Epithelial cell of prostate (primary cell): ENCODE results near the gene CYLD.

ENCODE experiments used
- DNase-seq: peaks from one replicate; pipeline ENCODE4 v3.0.0-alpha.2; 2011; ENCODE audit warnings: low read depth, low spot score
- H3K27ac ChIP-seq: fragments of 450-650 bp; 2 replicates; pipeline ENCODE4 v1.5.1; 2017; ENCODE audit warnings: mild to moderate bottlenecking

CYLD gene

GRCh38 chr16:50774405-50774804, 32.5 kb downstream of the CYLD start:
- H3K27ac ChIP-seq = no peak overlapping the region
- no peak for DNase-seq

GRCh38 chr16:50774960-50775359, 33.1 kb downstream of the CYLD start:
- no peak for DNase-seq

GRCh38 chr16:50776037-50776436, 34.2 kb downstream of the CYLD start:
- no peak for DNase-seq
- no peak overlapping the region for H3K27ac ChIP-seq

More at GRCh38 chr16:50774960-50775359, 33.1 kb downstream of the CYLD start:
- no peak overlapping the region for H3K27ac ChIP-seq

- DNase-seq = no peak
- no peak overlapping the region for H3K27ac ChIP-seq
Measured at GRCh38 chr16:50778284-50779163, 36.6 kb downstream of the CYLD start.

- no peak for DNase-seq
- no peak overlapping the region for H3K27ac ChIP-seq
Measured at GRCh38 chr16:50781043-50781442, 39.2 kb downstream of the CYLD start.

GRCh38 chr16:50781518-50781917, 39.6 kb downstream of the CYLD start:
- DNase-seq = no peak
- no peak overlapping the region for H3K27ac ChIP-seq

GRCh38 chr16:50789757-50790156, 47.9 kb downstream of the CYLD start:
- no peak overlapping the region for H3K27ac ChIP-seq
- DNase-seq = no peak

- H3K27ac ChIP-seq = no peak overlapping the region
- DNase-seq = no peak
Measured at GRCh38 chr16:50791522-50791921, 49.6 kb downstream of the CYLD start.

- H3K27ac ChIP-seq = no peak overlapping the region
- DNase-seq = no peak
Measured at GRCh38 chr16:50796829-50797228, 54.9 kb downstream of the CYLD start.

- no peak for DNase-seq
- no peak overlapping the region for H3K27ac ChIP-seq
Measured at GRCh38 chr16:50797456-50797855, 55.6 kb downstream of the CYLD start.

GRCh38 chr16:50800074-50800473, 58.2 kb downstream of the CYLD start:
- no peak for DNase-seq
- H3K27ac ChIP-seq = no peak overlapping the region

- H3K27ac ChIP-seq = no peak overlapping the region
- no peak for DNase-seq
Measured at GRCh38 chr16:50801036-50801435, 59.1 kb downstream of the CYLD start.

GRCh38 chr16:50802000-50802399, 60.1 kb downstream of the CYLD start:
- no peak for DNase-seq
- H3K27ac ChIP-seq = no peak overlapping the region

GRCh38 chr16:50802961-50803360, 61.1 kb downstream of the CYLD start:
- H3K27ac ChIP-seq = no peak overlapping the region
- DNase-seq = no peak

- no peak overlapping the region for H3K27ac ChIP-seq
- DNase-seq = no peak
Measured at GRCh38 chr16:50804290-50804907, 62.5 kb downstream of the CYLD start.

GRCh38 chr16:50806099-50807062, 64.5 kb downstream of the CYLD start:
- DNase-seq = peak; percentile 53
- H3K27ac ChIP-seq = no peak overlapping the region

GRCh38 chr16:50808929-50809538, 67.1 kb downstream of the CYLD start:
- no peak overlapping the region for H3K27ac ChIP-seq
- DNase-seq = no peak

- DNase-seq = no peak
- H3K27ac ChIP-seq = no peak overlapping the region
Measured at GRCh38 chr16:50809561-50809960, 67.7 kb downstream of the CYLD start.

GRCh38 chr16:50810241-50810965, 68.5 kb downstream of the CYLD start:
- no peak for DNase-seq
- no peak overlapping the region for H3K27ac ChIP-seq

- H3K27ac ChIP-seq = no peak overlapping the region
- DNase-seq = no peak
Measured at GRCh38 chr16:50812046-50812445, 70.2 kb downstream of the CYLD start.
